Loucy (cell line): ENCODE measurements around the gene TIAM1.

Source experiments
- H2AFZ ChIP-seq: fragments of 200-600 bp; sonication (generic); 2 replicates; pipeline ENCODE4 v1.6.0; 2016; ENCODE audit warnings: antibody characterized with exemption, mild to moderate bottlenecking, low read length, moderate library complexity
- H3F3A ChIP-seq: fragments of 200-600 bp; 2 replicates; pipeline ENCODE4 v1.6.0; 2016; ENCODE audit warnings: antibody characterized with exemption, low read depth, mild to moderate bottlenecking
- H3K27me3 ChIP-seq: fragments of 200-600 bp; sonication (generic); 2 replicates; pipeline ENCODE4 v1.6.1; 2014; ENCODE audit warnings: low read length, mild to moderate bottlenecking; ENCODE audit not compliant: insufficient read depth, poor library complexity, severe bottlenecking
- H3K36me3 ChIP-seq: fragments of 200-600 bp; sonication (generic); 2 replicates; pipeline ENCODE4 v1.6.1; 2016; ENCODE audit warnings: low read length; ENCODE audit not compliant: insufficient read depth
- H3K4me1 ChIP-seq: fragments of 200-600 bp; sonication (generic); 2 replicates; pipeline ENCODE4 v1.5.1; 2014; ENCODE audit warnings: low read length, mild to moderate bottlenecking; ENCODE audit not compliant: insufficient read depth, poor library complexity, severe bottlenecking
- H3K4me2 ChIP-seq: fragments of 200-600 bp; sonication (generic); 2 replicates; pipeline ENCODE4 v1.6.0; 2014; ENCODE audit warnings: antibody characterized with exemption, low read length, low read depth, mild to moderate bottlenecking; ENCODE audit not compliant: poor library complexity, severe bottlenecking
- H3K4me3 ChIP-seq: fragments of 200-600 bp; sonication (generic); 2 replicates; pipeline ENCODE4 v1.5.1; 2014; ENCODE audit warnings: low read length, mild to moderate bottlenecking, mixed read lengths; ENCODE audit not compliant: poor library complexity, severe bottlenecking
- H3K79me2 ChIP-seq: fragments of 200-600 bp; sonication (generic); 2 replicates; pipeline ENCODE4 v1.6.1; 2014; ENCODE audit warnings: low read length; ENCODE audit not compliant: insufficient read depth
- H3K9ac ChIP-seq: fragments of 200-600 bp; sonication (generic); 2 replicates; pipeline ENCODE4 v1.6.0; 2014; ENCODE audit warnings: mild to moderate bottlenecking, low read depth, low read length, moderate library complexity; ENCODE audit not compliant: poor library complexity, severe bottlenecking
- H3K9me2 ChIP-seq: fragments of 200-600 bp; sonication (generic); replicated peaks from 2 replicates; pipeline ENCODE4 v1.6.1; 2016; ENCODE audit warnings: low read depth, low read length, mixed read lengths
- H3K9me3 ChIP-seq: fragments of 200-600 bp; sonication (generic); 2 replicates; pipeline ENCODE4 v1.6.1; 2014; ENCODE audit warnings: mild to moderate bottlenecking, antibody characterized with exemption, low read length, low read depth; ENCODE audit not compliant: insufficient read depth
- H4K20me1 ChIP-seq: fragments of 200-600 bp; sonication (generic); 2 replicates; pipeline ENCODE4 v1.6.0; 2014; ENCODE audit warnings: antibody characterized with exemption, low read length, mild to moderate bottlenecking; ENCODE audit not compliant: insufficient read depth, poor library complexity, severe bottlenecking
- EZH2phosphoT487 ChIP-seq: fragments of 200-600 bp; IDR thresholded peaks from 2 replicates; pipeline ENCODE4 v1.6.1; 2018; ENCODE audit warnings: antibody characterized with exemption, mild to moderate bottlenecking, moderate library complexity, borderline replicate concordance
- TF ChIP-seq, protein P1 (sequence below): fragments of 200-600 bp; sonication (generic); conservative IDR thresholded peaks from 2 replicates; pipeline ENCODE4 v1.5.1; 2014; ENCODE audit warnings: mild to moderate bottlenecking, antibody characterized with exemption, low read length

The TIAM1 gene

DNA sequence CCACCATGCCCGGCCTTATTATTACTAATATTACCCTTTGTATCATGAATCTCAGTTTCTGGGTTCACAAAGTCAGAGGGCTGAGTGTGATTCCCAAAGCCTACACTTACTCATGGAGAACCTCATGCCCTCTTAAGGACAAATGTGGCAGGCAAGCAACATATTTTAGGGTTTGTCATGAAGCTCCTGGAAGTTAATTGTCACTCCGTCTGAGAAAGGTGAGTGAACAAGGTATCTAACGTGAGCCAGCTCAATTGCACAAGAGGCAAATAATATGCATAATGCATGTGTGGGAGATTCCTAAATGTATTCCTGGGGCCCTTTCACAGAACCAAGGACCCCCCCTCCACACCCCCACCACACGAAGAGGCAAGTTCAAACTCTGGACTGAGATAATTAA, 10.1 kb upstream of the TIAM1 start:
- Histone ChIP-seq H3K36me3 (no peaks in the 10 kb centered on the region), H3K27me3 (no peaks in the 10 kb centered on the region), H3K4me3 (no peak overlapping the region), H3K9ac (no peak overlapping the region), H2AFZ (no peak overlapping the region), H3F3A (no peaks in the 10 kb centered on the region), H3K4me2 (no peak overlapping the region), H3K9me3 (0 out of 2 replicates have a peak, but pooled peaks cover 4% of the 10 kb centered on the region), H3K4me1 (peaks cover 13% of the 10 kb centered on the region), H3K79me2 (peaks cover 12% of the 10 kb centered on the region; the same call in 1 of the 2 replicates), H4K20me1 (no peaks in the 10 kb centered on the region), H3K9me2 (no peaks in the 10 kb centered on the region)
- no peak for TF ChIP-seq EZH2phosphoT487
- TF ChIP-seq, protein P1, sequence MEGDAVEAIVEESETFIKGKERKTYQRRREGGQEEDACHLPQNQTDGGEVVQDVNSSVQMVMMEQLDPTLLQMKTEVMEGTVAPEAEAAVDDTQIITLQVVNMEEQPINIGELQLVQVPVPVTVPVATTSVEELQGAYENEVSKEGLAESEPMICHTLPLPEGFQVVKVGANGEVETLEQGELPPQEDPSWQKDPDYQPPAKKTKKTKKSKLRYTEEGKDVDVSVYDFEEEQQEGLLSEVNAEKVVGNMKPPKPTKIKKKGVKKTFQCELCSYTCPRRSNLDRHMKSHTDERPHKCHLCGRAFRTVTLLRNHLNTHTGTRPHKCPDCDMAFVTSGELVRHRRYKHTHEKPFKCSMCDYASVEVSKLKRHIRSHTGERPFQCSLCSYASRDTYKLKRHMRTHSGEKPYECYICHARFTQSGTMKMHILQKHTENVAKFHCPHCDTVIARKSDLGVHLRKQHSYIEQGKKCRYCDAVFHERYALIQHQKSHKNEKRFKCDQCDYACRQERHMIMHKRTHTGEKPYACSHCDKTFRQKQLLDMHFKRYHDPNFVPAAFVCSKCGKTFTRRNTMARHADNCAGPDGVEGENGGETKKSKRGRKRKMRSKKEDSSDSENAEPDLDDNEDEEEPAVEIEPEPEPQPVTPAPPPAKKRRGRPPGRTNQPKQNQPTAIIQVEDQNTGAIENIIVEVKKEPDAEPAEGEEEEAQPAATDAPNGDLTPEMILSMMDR, result no peak

DNA sequence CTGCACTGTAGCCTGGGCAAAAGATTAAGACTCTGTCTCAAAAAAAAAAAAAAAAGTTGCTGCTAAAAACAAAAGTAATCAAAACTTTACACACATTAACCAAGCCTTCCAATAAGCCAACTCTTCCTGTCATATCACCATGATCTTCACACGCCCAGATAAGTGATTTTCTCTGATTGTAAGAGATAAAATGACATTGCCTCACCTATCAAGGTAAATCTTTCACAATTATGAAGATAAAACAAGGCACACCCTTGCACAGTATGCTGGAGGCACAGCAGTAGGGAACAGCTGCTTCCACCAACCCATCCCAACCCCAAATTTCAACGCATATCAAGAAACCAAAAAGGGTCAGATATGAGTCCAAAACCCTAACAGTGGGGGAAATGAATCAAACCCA, 8.8 kb upstream of the TIAM1 start:
- no peak overlapping the region for H3K4me2 ChIP-seq

GRCh38 chr21:31351960-31352359, 7.9 kb upstream of the TIAM1 start:
- H3K4me1 ChIP-seq, result peaks cover 15% of the 10 kb centered on the region
- no peaks in the 10 kb centered on the region for H3K36me3 ChIP-seq
- H3K4me3 ChIP-seq, result no peak overlapping the region
- no peaks in the 10 kb centered on the region for H3F3A ChIP-seq
- H3K9ac ChIP-seq, result no peak overlapping the region
- H3K4me2 ChIP-seq, result no peak overlapping the region
- peaks cover 12% of the 10 kb centered on the region; the same call in 1 of the 2 replicates for H3K79me2 ChIP-seq
- H2AFZ ChIP-seq, result no peak overlapping the region
- no peak for TF ChIP-seq EZH2phosphoT487
- TF ChIP-seq, protein P1, result no peak
- 0 out of 2 replicates have a peak, but pooled peaks cover 4% of the 10 kb centered on the region for H3K9me3 ChIP-seq
- no peaks in the 10 kb centered on the region for H3K9me2 ChIP-seq
- no peaks in the 10 kb centered on the region for H4K20me1 ChIP-seq
- no peaks in the 10 kb centered on the region for H3K27me3 ChIP-seq

More for the DNA sequence above, 8.8 kb upstream of the TIAM1 start:
- 0 out of 2 replicates have a peak, but pooled peaks cover 4% of the 10 kb centered on the region for H3K9me3 ChIP-seq
- H3K4me1 ChIP-seq, result peaks cover 15% of the 10 kb centered on the region
- no peak overlapping the region for H3K4me3 ChIP-seq
- no peaks in the 10 kb centered on the region for H4K20me1 ChIP-seq
- no peak overlapping the region for H2AFZ ChIP-seq
- no peaks in the 10 kb centered on the region for H3F3A ChIP-seq
- no peak for TF ChIP-seq EZH2phosphoT487
- TF ChIP-seq, protein P1, result no peak
- peaks cover 12% of the 10 kb centered on the region; the same call in 1 of the 2 replicates for H3K79me2 ChIP-seq
- no peaks in the 10 kb centered on the region for H3K27me3 ChIP-seq
- no peak overlapping the region for H3K9ac ChIP-seq
- no peaks in the 10 kb centered on the region for H3K36me3 ChIP-seq
- H3K9me2 ChIP-seq, result no peaks in the 10 kb centered on the region
